ENCODE results near the gene SEM1. TPM values are rescaled to one million over a fixed set of nuclear protein-coding genes. Genes with fewer than 3 reads are reported as not detected.

The SEM1 gene
- total and polyA plus RNA-seq, 7 experiments from 2014 or later = 15.4 to 102 (median 42.5) TPM

DNA sequence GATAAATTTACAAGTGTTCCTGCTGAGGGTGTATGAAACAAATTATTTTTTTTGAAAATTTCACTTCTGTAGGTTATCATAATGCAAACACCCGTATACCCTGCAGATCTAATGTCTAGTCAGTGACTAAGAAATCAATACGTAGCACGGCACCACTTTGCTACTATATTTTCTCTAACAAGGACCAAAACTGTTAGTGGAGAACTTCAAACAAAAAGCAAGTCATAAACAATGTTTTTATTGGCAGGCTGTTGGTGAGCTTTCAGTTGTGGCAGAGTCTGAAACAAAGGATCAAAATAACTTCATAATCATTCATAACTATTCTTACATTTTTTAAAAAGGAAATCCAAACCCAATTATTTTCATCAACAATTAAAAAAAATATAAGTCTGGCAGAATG is 11.8 kb downstream of the SEM1 start:
- Mint-ChIP-seq H3K4me1 (peaks cover 20 to 91% (median 76%) of the 10 kb centered on the region in 7 donors), H3K4me3 (peak overlapping the region in 1 of 10 donors; percentile 31), H3K27ac (peak overlapping the region in 1 of 9 donors; percentile 2), H3K9me3 (no peaks in the 10 kb centered on the region), H3K27me3 (no peaks in the 10 kb centered on the region), H3K36me3 (peaks cover 4 to 40% (median 17%) of the 10 kb centered on the region in 5 donors)
- Histone ChIP-seq H3K27me3 (ENCODE audit: control insufficient read depth in 2 of 2, insufficient read depth in 2 of 2, low read length in 2 of 2) (no peaks in the 10 kb centered on the region), H3K27ac (ENCODE audit: low read depth, low read length) (no peak overlapping the region), H3K36me3 (ENCODE audit: control insufficient read depth in 2 of 3, insufficient read depth in 3 of 3, low read length in 3 of 3) (peaks cover 0 to 6% (median under 1%) of the 10 kb centered on the region in 3 experiments), H3K4me3 (ENCODE audit: low read length) (no peak overlapping the region), H3K9me3 (ENCODE audit: control insufficient read depth in 2 of 3, low read length in 3 of 3) (no peaks in the 10 kb centered on the region), H3K4me1 (ENCODE audit: control insufficient read depth in 2 of 2, insufficient read depth in 2 of 2, low read length in 2 of 2) (peaks cover 5 to 20% of the 10 kb centered on the region in 2 donors)
- CTCF ChIA-PET = no interaction called here
- ATAC-seq (no peak), DNase-seq (no peak)
- intact Hi-C loops (cut with micrococcal nuclease) = no loop called here
- POLR2A ChIA-PET = no interaction called here

DNA sequence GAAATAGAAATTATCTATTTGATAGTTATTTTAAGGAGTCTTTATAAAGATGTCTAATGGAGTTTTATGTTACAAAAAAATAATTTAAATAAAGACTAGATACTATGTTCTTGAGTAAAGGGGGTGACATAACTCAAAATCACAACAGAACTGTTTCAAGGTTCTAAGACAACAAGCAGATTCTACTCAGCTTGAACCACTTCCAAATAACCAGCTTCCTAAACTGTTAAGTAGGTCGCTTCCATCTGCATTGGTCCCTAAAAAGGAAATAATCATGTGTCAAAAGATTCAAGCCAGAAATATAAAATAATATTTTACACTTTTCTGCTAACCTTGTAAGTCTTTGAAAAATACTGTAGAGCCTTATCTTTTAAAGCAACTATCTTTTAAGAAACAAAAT is 14.1 kb downstream of the SEM1 start:
- no peaks in the 10 kb centered on the region for H3K27me3 ChIP-seq (ENCODE audit: control insufficient read depth in 2 of 2, insufficient read depth in 2 of 2, low read length in 2 of 2)
- no peak for DNase-seq
- Mint-ChIP-seq H3K9me3 (no peaks in the 10 kb centered on the region), H3K4me3 (no peak overlapping the region), H3K27ac (no peak overlapping the region), H3K36me3 (peaks cover 0 to 54% (median 24%) of the 10 kb centered on the region in 5 donors), H3K27me3 (no peaks in the 10 kb centered on the region), H3K4me1 (peaks cover 12 to 86% (median 61%) of the 10 kb centered on the region in 7 donors)
- no peaks in the 10 kb centered on the region for H3K9me3 ChIP-seq (ENCODE audit: control insufficient read depth in 2 of 3, low read length in 3 of 3)
- H3K4me3 ChIP-seq (ENCODE audit: low read length) = no peak overlapping the region
- ChIA-PET POLR2A (no interaction called here), CTCF (no interaction called here)
- H3K27ac ChIP-seq (ENCODE audit: low read depth, low read length) = no peak overlapping the region
- H3K4me1 ChIP-seq (ENCODE audit: control insufficient read depth in 2 of 2, insufficient read depth in 2 of 2, low read length in 2 of 2) = peaks cover 0 to 3% of the 10 kb centered on the region in 2 donors
- peaks cover 0 to 17% (median 6%) of the 10 kb centered on the region in 3 experiments for H3K36me3 ChIP-seq (ENCODE audit: control insufficient read depth in 2 of 3, insufficient read depth in 3 of 3, low read length in 3 of 3)
- intact Hi-C loops (cut with micrococcal nuclease) = no loop called here
- ATAC-seq = no peak

DNA sequence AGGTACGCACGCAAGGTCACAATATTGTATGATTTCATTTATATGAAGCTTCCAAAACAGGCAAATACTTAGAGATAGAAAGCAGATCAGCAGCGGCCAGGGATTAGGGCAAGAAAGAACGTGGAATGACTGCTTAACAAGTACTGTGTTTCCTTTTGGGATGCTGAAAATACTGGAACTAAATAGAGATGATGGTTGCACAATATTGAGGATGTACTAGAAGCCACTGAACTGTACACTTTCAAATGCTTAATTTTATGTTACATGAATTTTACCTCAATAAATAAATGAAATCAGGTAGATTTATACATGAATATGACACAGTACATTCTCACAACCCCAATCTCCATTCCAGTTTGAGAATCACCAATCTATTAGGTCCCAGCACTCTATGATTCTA is 15.6 kb downstream of the SEM1 start:
- peaks cover 11 to 75% (median 46%) of the 10 kb centered on the region in 7 donors for H3K4me1 Mint-ChIP-seq
- H3K9me3 Mint-ChIP-seq = no peaks in the 10 kb centered on the region
- Histone ChIP-seq H3K9me3 (ENCODE audit: control insufficient read depth in 2 of 3, low read length in 3 of 3) (no peaks in the 10 kb centered on the region), H3K4me3 (ENCODE audit: low read length) (no peak overlapping the region), H3K27ac (ENCODE audit: low read depth, low read length) (no peak overlapping the region), H3K27me3 (ENCODE audit: control insufficient read depth in 2 of 2, insufficient read depth in 2 of 2, low read length in 2 of 2) (no peaks in the 10 kb centered on the region), H3K36me3 (ENCODE audit: control insufficient read depth in 2 of 3, insufficient read depth in 3 of 3, low read length in 3 of 3) (peaks cover 0 to 24% (median 6%) of the 10 kb centered on the region in 3 experiments), H3K4me1 (ENCODE audit: control insufficient read depth in 2 of 2, insufficient read depth in 2 of 2, low read length in 2 of 2) (no peaks in the 10 kb centered on the region)
- ATAC-seq = no peak
- H3K36me3 Mint-ChIP-seq = peaks cover 0 to 56% (median 29%) of the 10 kb centered on the region in 5 donors
- peak overlapping the region in 1 of 10 donors; percentile 26 for H3K4me3 Mint-ChIP-seq
- CTCF ChIA-PET = no interaction called here
- no peaks in the 10 kb centered on the region for H3K27me3 Mint-ChIP-seq
- intact Hi-C loops (cut with micrococcal nuclease) = no loop called here
- no peak for DNase-seq
- H3K27ac Mint-ChIP-seq = no peak overlapping the region
- POLR2A ChIA-PET = no interaction called here

DNA sequence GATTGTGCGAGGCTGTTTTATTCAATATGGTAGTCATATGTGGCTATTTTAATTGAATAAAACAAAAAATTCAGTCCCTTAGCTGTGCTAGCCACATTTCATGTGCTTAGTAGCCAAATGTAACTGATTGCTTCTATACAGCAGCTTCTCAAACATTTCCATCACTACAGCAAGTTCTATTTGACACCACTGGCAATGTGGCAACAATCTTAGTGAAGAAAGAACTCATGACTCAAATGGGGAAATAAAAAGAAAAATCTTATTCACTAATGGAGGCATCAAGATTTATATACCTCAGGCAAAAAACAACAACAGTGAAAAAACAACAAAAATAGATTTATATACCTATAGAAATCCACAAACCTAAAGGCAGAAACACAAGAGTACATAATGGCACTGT is 17.9 kb downstream of the SEM1 start:
- DNase-seq (no peak), ATAC-seq (no peak)
- H3K9me3 Mint-ChIP-seq = peaks cover 0 to 4% (median 0%) of the 10 kb centered on the region in 11 donors
- H3K4me3 Mint-ChIP-seq = no peak overlapping the region
- CTCF ChIA-PET = no interaction called here
- no peak overlapping the region for H3K27ac ChIP-seq (ENCODE audit: low read depth, low read length)
- H3K4me3 ChIP-seq (ENCODE audit: low read length) = no peak overlapping the region
- POLR2A ChIA-PET = no interaction called here
- H3K36me3 ChIP-seq (ENCODE audit: control insufficient read depth in 2 of 3, insufficient read depth in 3 of 3, low read length in 3 of 3) = peaks cover 0 to 31% (median 6%) of the 10 kb centered on the region in 3 experiments
- intact Hi-C loops (cut with micrococcal nuclease) = loop anchor here in 1 of 2 donors (2.0 kb wide), 1 partner anchor 17 kb away; the partner anchor contains the start of gene SEM1
- no peaks in the 10 kb centered on the region for H3K9me3 ChIP-seq (ENCODE audit: control insufficient read depth in 2 of 3, low read length in 3 of 3)
- peak overlapping the region in 2 of 9 donors; percentile 24 to 52 for H3K27ac Mint-ChIP-seq
- H3K4me1 Mint-ChIP-seq = peaks cover 0 to 55% (median 28%) of the 10 kb centered on the region in 7 donors
- no peaks in the 10 kb centered on the region for H3K27me3 Mint-ChIP-seq
- H3K4me1 ChIP-seq (ENCODE audit: control insufficient read depth in 2 of 2, insufficient read depth in 2 of 2, low read length in 2 of 2) = no peaks in the 10 kb centered on the region
- no peaks in the 10 kb centered on the region for H3K27me3 ChIP-seq (ENCODE audit: control insufficient read depth in 2 of 2, insufficient read depth in 2 of 2, low read length in 2 of 2)
- peaks cover 0 to 54% (median 35%) of the 10 kb centered on the region in 5 donors for H3K36me3 Mint-ChIP-seq

DNA sequence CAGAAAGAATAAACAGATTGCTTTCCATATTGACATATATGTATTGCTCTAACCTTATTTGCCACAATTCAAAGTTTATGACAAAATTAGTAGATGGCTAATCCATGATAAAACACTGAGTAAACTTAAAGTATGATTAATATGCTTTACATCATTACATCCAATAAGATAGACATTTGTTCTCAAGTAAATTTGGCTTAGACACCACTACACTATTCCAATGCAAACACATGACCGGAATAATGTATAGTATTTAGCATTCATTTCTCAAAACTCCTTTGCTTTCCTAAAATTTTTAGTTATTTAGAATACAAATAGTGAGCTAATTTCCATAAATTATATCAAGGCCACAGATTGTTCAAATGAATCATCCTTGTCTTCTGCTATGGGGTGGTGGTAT is 20.2 kb downstream of the SEM1 start:
- no peak overlapping the region for H3K27ac Mint-ChIP-seq
- intact Hi-C loops (cut with micrococcal nuclease) = loop anchor here in 1 of 2 donors (10.0 kb wide), 1 partner anchor 215 kb away; no protein-coding TSS in a partner anchor

DNA sequence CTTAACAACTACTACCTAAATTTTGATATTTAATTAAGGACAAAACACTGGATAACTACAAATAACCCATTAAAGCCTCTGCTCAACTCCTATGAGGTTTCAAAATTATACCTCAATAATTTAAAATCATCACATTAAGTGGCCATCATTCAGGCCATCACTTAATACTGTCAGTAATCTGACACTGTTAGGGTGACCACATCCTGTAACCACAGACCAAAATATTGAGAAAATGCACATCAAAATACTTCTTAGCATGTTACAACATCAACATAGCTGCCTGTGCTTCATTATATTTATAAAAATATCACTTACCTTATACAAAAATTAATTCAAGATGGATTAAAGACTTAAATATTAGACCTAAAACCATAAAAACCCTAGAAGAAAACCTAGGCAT is 23.3 kb downstream of the SEM1 start:
- intact Hi-C loops (cut with micrococcal nuclease) = loop anchor here in 1 of 2 donors (10.0 kb wide), 1 partner anchor 212 kb away; no protein-coding TSS in a partner anchor
- H3K4me3 Mint-ChIP-seq = no peak overlapping the region
- H3K4me3 ChIP-seq (ENCODE audit: low read length) = no peak overlapping the region

More for the DNA sequence above, 20.2 kb downstream of the SEM1 start:
- H3K36me3 Mint-ChIP-seq = peaks cover 0 to 65% (median 50%) of the 10 kb centered on the region in 5 donors
- Histone ChIP-seq H3K4me3 (ENCODE audit: low read length) (no peak overlapping the region), H3K27me3 (ENCODE audit: control insufficient read depth in 2 of 2, insufficient read depth in 2 of 2, low read length in 2 of 2) (no peaks in the 10 kb centered on the region), H3K36me3 (ENCODE audit: control insufficient read depth in 2 of 3, insufficient read depth in 3 of 3, low read length in 3 of 3) (peaks cover 0 to 31% (median 6%) of the 10 kb centered on the region in 3 experiments), H3K4me1 (ENCODE audit: control insufficient read depth in 2 of 2, insufficient read depth in 2 of 2, low read length in 2 of 2) (peaks cover 0 to 7% of the 10 kb centered on the region in 2 donors), H3K9me3 (ENCODE audit: control insufficient read depth in 2 of 3, low read length in 3 of 3) (no peaks in the 10 kb centered on the region), H3K27ac (ENCODE audit: low read depth, low read length) (no peak overlapping the region)
- POLR2A ChIA-PET = no interaction called here
- CTCF ChIA-PET = no interaction called here
- DNase-seq (no peak), ATAC-seq (no peak)
- H3K4me3 Mint-ChIP-seq = no peak overlapping the region
- H3K9me3 Mint-ChIP-seq = peaks cover 0 to 5% (median 2%) of the 10 kb centered on the region in 11 donors
- peaks cover 0 to 57% (median 30%) of the 10 kb centered on the region in 7 donors for H3K4me1 Mint-ChIP-seq
- H3K27me3 Mint-ChIP-seq = no peaks in the 10 kb centered on the region

DNA sequence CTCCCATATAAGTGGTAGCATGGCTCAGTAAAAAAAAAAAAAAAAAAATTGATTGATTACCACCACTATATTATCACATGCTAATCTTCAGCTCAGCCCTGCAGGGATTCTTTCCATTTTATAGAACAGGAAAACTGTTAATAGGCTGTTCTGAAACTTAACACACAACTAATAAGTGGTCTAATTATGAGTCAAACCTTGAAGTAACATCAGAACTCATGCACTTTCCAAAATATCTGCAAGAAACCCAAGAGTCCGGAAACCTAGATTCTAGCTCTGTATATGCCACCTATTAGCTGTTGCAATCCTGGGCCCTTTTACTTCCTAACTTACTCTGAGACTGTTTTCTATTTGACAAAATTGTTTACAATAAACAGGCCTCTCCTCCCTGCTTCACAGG is 23.9 kb downstream of the SEM1 start:
- H3K4me1 Mint-ChIP-seq = peaks cover 5 to 40% (median 23%) of the 10 kb centered on the region in 7 donors
- H3K9me3 Mint-ChIP-seq = peaks cover 0 to 21% (median 10%) of the 10 kb centered on the region in 11 donors
- peak overlapping the region in 1 of 9 donors; percentile 85 for H3K27ac Mint-ChIP-seq
- no peaks in the 10 kb centered on the region for H3K27me3 ChIP-seq (ENCODE audit: control insufficient read depth in 2 of 2, insufficient read depth in 2 of 2, low read length in 2 of 2)
- H3K27me3 Mint-ChIP-seq = no peaks in the 10 kb centered on the region
- intact Hi-C loops (cut with micrococcal nuclease) = loop anchor here in 1 of 2 donors (10.0 kb wide), 1 partner anchor 211 kb away; no protein-coding TSS in a partner anchor
- POLR2A ChIA-PET = no interaction called here
- ATAC-seq = no peak
- H3K4me3 Mint-ChIP-seq = peak overlapping the region in 1 of 10 donors; percentile 71
- H3K4me1 ChIP-seq (ENCODE audit: control insufficient read depth in 2 of 2, insufficient read depth in 2 of 2, low read length in 2 of 2) = peaks cover 0 to 7% of the 10 kb centered on the region in 2 donors
- peaks cover 0 to 14% (median 0%) of the 10 kb centered on the region in 3 experiments for H3K36me3 ChIP-seq (ENCODE audit: control insufficient read depth in 2 of 3, insufficient read depth in 3 of 3, low read length in 3 of 3)
- no peak for DNase-seq
- CTCF ChIA-PET = no interaction called here
- peaks cover 11 to 77% (median 66%) of the 10 kb centered on the region in 5 donors for H3K36me3 Mint-ChIP-seq
- no peak overlapping the region for H3K27ac ChIP-seq (ENCODE audit: low read depth, low read length)
- H3K9me3 ChIP-seq (ENCODE audit: control insufficient read depth in 2 of 3, low read length in 3 of 3) = no peaks in the 10 kb centered on the region
- H3K4me3 ChIP-seq (ENCODE audit: low read length) = no peak overlapping the region

More for the DNA sequence above, 23.3 kb downstream of the SEM1 start:
- H3K4me1 ChIP-seq (ENCODE audit: control insufficient read depth in 2 of 2, insufficient read depth in 2 of 2, low read length in 2 of 2) = peaks cover 0 to 7% of the 10 kb centered on the region in 2 donors
- ChIA-PET POLR2A (no interaction called here), CTCF (no interaction called here)
- ATAC-seq = no peak
- no peaks in the 10 kb centered on the region for H3K27me3 ChIP-seq (ENCODE audit: control insufficient read depth in 2 of 2, insufficient read depth in 2 of 2, low read length in 2 of 2)
- Mint-ChIP-seq H3K9me3 (peaks cover 0 to 17% (median 10%) of the 10 kb centered on the region in 11 donors), H3K27me3 (no peaks in the 10 kb centered on the region), H3K27ac (peak overlapping the region in 1 of 9 donors; percentile 85), H3K36me3 (peaks cover 11 to 72% (median 66%) of the 10 kb centered on the region in 5 donors), H3K4me1 (peaks cover 0 to 44% (median 24%) of the 10 kb centered on the region in 7 donors)
- peaks cover 0 to 16% (median 0%) of the 10 kb centered on the region in 3 experiments for H3K36me3 ChIP-seq (ENCODE audit: control insufficient read depth in 2 of 3, insufficient read depth in 3 of 3, low read length in 3 of 3)
- H3K27ac ChIP-seq (ENCODE audit: low read depth, low read length) = no peak overlapping the region
- DNase-seq = no peak
- H3K9me3 ChIP-seq (ENCODE audit: control insufficient read depth in 2 of 3, low read length in 3 of 3) = no peaks in the 10 kb centered on the region
